Pulmonary artery endothelial cell (primary cell): ENCODE measurements around the gene TNRC6B. TPM values are rescaled to one million over a fixed set of nuclear protein-coding genes. Genes with fewer than 3 reads are reported as not detected.
"Not testable (repeated sequence)": the region's sequence is repeated elsewhere in the genome, so short reads cannot be mapped to it uniquely, and the experiment has no call there.

Experiments
- DNase-seq: peaks from one replicate; pipeline ENCODE4 v3.0.0-alpha.2; 2011; ENCODE audit warnings: low read depth, low spot score
- total RNA-seq: library from RNA; depleted of rRNA; stranded (reverse); fragments of >200 nt; gene quantifications from 2 replicates; pipeline ENCODE4 v1.2.3, GENCODE V29; 2014

The TNRC6B gene
- total RNA-seq, 1 donor from 2014 or later = 13.3 TPM

GRCh38 chr22:40285513-40285912 lies 107.8 kb downstream of the TNRC6B start:
- DNase-seq = no peak

GRCh38 chr22:40289991-40290459 lies 112.3 kb downstream of the TNRC6B start:
- no peak for DNase-seq

- DNase-seq = no peak
These were observed 112.8 kb downstream of the TNRC6B start for GRCh38 chr22:40290516-40290915.

GRCh38 chr22:40294696-40295095 lies 117.0 kb downstream of the TNRC6B start:
- no peak for DNase-seq

GRCh38 chr22:40300316-40300715 lies 122.6 kb downstream of the TNRC6B start:
- DNase-seq = no peak

DNA sequence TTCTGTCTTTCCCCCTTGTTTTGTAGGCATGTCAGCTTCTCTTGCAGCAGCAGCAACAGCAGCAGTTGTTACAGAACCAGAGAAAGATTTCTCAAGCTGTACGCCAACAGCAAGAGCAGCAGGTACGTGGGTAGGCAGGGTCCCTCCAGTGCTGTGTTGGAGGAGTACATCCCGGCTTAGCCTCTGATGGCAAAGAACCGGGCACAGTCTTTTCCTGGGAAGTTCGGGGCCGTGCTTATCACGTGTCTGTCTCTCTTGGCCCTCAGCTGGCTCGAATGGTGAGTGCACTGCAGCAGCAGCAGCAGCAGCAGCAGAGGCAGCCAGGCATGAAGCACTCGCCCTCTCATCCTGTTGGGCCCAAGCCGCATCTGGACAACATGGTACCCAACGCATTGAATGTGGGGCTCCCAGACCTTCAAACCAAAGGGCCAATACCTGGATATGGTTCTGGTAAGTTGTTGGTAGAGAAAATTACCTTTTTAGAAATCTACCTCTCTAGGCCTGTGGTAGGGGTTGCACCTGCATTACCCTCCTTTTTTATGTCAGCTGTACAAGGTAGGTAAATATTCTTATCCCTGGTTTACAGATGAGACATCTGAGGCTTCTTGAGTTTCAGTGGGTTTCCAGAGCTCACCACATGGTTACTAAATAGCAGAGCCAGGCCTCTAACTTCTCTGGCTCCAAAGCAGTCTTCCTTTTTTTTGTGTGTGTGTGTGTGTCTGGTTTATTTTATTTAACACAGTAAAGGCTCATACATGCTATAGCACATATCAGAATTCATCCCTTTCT lies 123.4 kb downstream of the TNRC6B start:
- no peak for DNase-seq

DNA sequence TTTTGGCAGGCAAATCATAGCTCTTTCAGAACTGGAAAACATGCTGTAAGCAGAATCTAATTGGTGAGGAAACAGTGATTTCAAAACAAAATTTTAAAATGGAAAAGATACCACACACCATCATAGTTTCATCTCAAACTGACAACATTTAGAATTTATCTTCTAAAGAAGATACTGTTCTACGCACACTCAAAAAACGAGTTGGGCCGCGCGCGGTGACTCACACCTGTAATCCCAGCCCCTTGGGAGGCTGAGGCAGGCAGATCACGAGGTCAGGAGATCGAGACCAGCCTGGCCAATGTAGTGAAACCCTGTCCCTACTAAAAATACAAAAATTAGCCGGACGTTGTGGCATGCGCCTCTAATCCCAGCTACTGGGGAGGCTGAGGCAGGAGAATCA lies 124.4 kb downstream of the TNRC6B start:
- no peak for DNase-seq

DNA sequence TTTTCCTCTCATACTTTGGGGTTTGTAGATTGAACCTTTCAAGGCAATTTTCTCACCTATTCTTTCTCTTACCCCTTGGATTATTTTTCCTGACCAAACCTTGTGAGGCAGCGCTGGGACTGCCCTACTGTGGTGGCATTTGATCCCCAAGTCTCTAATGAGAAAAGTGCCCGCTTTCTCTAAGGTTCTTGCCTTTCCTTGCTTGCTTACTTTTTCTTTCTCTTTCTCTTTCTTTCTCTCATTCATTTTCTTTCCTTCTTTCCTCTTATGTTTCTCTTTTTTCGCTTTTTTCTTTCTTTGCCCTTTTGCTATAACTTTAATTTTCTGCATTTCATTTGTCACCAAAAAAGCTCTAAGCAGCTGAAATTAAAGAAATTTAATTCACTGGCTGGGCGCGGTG lies 127.9 kb downstream of the TNRC6B start:
- DNase-seq = no peak

DNA sequence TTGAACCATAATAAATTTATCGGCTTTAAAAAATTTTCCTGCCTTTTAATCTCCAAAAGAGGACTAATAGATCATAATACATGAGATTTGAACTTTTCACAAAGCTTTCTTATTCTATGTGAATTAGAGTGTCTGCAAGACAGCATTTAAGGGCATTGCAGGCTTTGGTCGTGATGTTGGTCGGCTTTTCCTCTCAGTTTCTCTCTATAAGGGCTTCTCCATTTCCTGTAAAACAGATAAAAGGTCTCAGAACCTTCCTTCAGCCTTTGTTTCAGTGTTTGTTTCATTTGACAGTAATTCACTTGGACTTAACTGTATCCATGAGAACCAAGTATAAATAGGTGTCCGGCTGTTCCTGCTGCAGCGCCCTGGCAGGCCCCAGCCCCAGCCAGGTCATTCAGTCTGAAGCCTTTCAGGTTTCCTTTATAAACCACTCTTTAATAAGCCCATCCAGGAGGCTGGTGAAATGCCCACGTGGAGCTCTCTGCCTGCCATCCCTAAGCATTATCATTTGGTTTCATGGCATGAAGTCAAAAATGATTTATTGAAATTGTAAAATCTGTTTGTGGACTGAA lies 131.4 kb downstream of the TNRC6B start:
- DNase-seq = no peak

GRCh38 chr22:40309631-40310030 lies 131.9 kb downstream of the TNRC6B start:
- no peak for DNase-seq

DNA sequence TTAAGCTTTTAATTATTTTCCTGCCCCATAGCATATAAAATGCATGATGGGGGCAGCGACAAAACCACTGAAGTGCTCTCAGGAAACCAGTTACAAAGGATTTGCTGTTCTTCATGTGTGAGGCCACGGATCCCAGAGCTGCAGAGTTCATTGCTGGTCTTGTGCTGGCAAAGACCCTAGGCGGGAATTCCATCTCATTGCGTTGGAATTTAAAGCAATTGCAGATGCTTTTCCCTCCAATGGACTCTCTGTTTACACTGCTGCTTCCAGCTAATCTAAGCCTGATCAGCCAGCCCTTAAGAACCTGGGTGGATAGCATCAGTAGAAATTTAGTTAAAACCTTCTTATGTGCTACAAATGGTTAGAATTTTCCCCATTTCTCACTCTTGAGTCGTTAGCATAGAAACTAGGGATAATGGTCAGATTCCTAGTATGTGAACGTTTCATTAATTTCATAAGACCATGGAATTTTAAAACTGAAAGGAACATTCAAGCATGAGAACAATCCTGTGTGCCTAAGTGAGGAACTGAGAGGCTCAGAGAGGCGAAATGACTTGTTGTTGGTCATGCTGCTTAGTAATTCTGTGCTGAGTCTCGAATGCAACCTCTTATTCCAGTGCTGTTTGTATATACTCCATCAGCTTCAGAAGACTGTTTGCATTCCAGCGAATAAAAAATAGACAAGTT lies 132.5 kb downstream of the TNRC6B start:
- no peak for DNase-seq

GRCh38 chr22:40310768-40311120 lies 133.0 kb downstream of the TNRC6B start:
- DNase-seq = no peak

DNA sequence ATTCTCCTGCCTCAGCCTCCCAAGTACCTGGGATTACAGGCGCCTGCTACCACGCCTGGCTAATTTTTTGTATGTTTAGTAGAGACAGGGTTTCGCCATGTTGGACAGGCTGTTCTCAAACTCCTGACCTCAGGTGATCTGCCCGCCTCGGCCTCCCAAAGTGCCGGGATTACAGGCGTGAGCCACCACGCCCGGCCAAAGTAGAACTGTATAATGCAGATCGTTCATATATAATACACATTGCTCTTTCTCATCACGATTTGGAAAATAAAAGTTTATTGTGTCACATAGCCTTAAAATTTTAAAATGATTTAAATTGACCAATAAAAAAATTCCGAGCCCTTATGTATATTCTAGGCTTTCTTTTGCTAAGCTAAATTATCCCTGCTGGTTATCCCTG lies 133.9 kb downstream of the TNRC6B start:
- not testable (repeated sequence) for DNase-seq

- no peak for DNase-seq
These were observed 134.3 kb downstream of the TNRC6B start for GRCh38 chr22:40312050-40312449.

DNA sequence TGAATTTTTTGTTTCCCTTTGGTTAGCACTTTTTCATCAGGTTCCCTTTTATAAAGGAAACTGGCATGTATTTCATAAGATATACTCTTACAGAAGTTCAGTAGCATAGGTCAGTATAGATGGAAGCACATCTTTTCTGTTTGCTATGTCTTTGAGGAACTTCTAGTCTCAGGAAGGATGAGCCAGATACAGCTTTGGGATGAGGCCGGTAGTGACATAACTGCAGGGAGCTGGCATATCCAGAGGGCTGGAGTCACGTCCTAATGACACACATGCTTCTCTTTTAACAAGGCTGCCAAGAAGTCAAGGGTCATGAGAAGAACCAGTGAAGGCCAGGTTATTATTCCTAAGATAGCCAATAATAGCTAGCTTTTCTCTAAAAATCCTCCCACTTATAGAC lies 135.3 kb downstream of the TNRC6B start:
- no peak for DNase-seq

- DNase-seq = no peak
These were observed 136.3 kb downstream of the TNRC6B start for GRCh38 chr22:40314041-40314440.

DNA sequence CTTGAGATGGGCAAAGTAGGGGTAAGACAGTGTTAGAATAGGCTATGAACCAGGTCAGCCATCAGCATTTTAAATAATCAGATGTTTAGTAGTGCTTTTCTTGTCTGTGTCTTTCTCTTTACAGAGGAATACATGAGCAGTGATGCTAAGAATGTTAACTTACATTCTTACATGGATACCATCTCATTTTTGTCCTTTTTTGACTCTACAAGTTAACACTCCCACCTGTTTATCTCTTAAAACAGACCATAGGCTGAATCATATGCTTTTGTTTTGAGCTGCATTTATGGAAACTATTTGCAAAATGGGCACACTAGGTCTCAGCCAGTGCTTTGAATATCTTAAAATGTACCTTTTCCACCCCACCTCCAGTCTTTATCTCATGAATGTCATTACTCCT lies 143.0 kb downstream of the TNRC6B start:
- no peak for DNase-seq

- DNase-seq = no peak
These were observed 144.3 kb downstream of the TNRC6B start for GRCh38 chr22:40322021-40322420.

DNA sequence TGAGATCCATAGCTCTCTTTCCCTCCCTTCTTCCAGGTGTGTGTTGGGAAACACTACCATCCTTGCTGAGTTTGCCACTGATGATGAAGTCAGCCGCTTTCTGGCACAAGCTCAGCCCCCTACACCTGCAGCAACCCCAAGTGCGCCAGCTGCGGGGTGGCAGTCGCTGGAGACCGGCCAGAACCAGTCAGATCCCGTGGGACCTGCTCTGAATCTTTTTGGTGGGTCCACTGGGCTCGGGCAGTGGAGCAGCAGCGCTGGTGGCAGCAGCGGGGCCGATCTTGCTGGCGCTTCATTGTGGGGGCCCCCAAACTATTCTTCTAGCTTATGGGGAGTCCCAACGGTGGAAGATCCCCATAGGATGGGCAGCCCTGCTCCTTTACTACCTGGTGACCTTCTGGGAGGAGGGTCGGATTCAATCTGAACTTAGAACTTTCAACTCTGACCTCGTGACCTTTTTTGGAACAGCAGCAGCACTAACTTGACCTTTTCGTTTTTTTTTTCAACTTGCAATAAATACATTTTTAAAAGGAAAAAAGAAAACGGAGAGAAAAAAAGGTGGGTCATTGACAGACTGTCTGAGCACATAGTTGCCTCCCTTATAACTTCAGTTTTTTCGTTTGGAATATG lies 145.2 kb downstream of the TNRC6B start:
- DNase-seq = no peak

- DNase-seq = no peak
These were observed 146.0 kb downstream of the TNRC6B start for GRCh38 chr22:40323681-40324171.

DNA sequence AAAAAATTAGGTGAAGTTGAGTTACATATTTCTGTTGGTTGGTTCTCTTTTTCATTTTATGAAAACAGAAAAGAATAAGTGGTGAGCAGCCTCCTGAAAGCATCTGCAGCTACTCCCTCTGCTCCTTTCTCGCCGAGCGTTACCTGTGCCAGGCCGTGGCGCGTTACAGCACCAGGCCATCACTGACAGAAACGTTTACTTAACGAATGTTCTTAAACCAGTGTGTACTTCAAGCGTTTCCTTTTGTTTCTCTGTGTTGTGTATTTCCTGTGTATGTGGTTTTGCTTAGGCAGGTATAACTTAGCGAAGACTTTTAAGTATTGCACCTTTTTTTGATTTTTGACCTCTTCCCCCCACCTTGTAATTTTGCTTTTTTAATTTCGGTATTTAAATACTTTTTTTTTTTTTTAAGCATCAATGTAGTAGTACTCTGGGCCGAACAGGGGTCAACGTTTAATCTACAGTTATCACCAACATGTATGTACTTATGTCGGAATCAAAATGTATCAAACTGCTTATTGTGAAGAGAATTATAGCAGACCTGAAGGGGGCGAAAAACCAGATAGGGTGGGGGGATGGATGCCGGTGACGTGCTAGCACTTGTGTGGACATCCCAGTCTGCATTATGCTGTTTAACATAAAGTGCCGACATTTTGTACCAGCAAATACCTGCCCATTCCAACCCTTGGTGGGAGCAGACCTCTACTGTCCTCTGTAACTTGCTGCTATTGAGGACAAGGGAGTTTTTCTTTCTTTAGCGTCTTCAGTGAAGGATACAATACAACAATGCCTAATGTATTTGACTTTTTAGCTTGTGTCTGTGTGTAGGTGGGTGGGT lies 147.0 kb downstream of the TNRC6B start:
- DNase-seq = no peak
